Activated CD8-positive, alpha-beta memory T cell treated with anti-CD3 and anti-CD28 coated beads, Interleukin-2, amount 10 ng/mL, durations not matched to agents 7 days and 5 days (primary cell): ENCODE measurements around the gene POLR3B. TPM values are rescaled to one million over a fixed set of nuclear protein-coding genes. Genes with fewer than 3 reads are reported as not detected.
"Not testable (repeated sequence)": the region's sequence is repeated elsewhere in the genome, so short reads cannot be mapped to it uniquely, and the experiment has no call there.

ENCODE experiments used
- ATAC-seq: fragments of 150-1000 bp; cut with Tn5 transposase; one replicate; pipeline ENCODE4 v1.10.0; 2021; ENCODE audit warnings: moderate library complexity
- CTCF ChIA-PET: fragments of 350-600 bp; sonication (Branson Sonifier 250); formaldehyde crosslinking; loops from one replicate; lab custom pipeline; 2021; ENCODE audit warnings: antibody characterized with exemption; lab: Charles Lee
- DNase-seq: peaks from one replicate; pipeline ENCODE4 v3.0.0-alpha.2; 2020
- H3K27ac Mint-ChIP-seq: one replicate; pipeline ENCODE4 v1.8.0; 2021; ENCODE audit warnings: mild to moderate bottlenecking, mixed read lengths
- H3K27me3 Mint-ChIP-seq: one replicate; pipeline ENCODE4 v1.8.0; 2021; ENCODE audit warnings: mixed read lengths
- H3K36me3 Mint-ChIP-seq: one replicate; pipeline ENCODE4 v1.8.0; 2021; ENCODE audit warnings: mild to moderate bottlenecking, mixed read lengths
- H3K4me1 Mint-ChIP-seq: one replicate; pipeline ENCODE4 v1.8.0; 2021; ENCODE audit warnings: mixed read lengths
- H3K4me3 Mint-ChIP-seq: one replicate; pipeline ENCODE4 v1.8.0; 2021; ENCODE audit warnings: mild to moderate bottlenecking, moderate library complexity, mixed read lengths
- H3K9me3 Mint-ChIP-seq: one replicate; pipeline ENCODE4 v1.8.0; 2022; ENCODE audit warnings: low read depth, mixed read lengths
- total RNA-seq, 2 experiments: library from RNA; stranded (reverse); gene quantifications; one replicate each; pipeline ENCODE4 v1.2.3, GENCODE V29; 2021

The POLR3B gene
- total RNA-seq, 2 experiments from 2014 or later, result 3.7 to 6.3 TPM

DNA sequence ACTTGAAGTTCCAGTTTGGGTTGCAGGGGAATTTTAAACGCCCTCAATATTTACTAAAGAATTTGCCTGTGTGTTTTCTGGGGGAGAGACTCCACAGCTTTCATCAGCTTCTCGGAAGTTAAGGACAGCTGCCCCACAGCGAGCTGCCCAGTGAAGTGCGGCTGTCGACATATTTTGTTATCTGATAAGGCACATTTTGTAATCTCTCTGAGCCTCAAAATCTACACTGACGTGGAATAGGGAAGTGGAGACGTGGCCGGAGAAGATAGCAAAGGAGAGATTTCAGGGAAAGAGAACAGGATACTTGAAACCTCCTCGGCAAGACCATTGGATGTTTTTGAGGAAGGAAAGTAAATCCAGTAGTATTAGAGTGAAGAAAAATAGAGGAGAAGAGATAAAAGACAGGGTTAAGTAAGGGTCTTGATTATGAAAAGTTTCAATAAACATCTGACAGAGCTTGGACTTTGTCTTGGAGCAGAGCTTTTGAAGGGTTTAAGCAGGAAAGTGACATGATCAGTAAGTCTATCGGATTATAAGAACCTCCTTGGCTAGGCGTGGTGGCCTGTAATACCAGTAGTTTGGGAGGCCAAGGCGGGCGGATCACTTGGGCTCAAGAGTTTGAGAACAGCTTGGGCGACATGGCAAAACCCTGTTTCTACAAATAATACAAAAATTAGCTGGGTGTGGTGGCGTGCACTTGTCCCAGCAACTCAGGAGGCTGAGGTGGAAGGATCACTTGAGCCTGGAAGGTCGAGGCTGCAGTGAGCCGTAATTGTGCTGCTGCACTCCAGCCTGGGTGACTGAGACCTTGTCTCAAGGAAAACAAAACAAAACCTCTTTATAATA lies 1.1 kb downstream of the POLR3B start:
- no peaks in the 10 kb centered on the region for H3K9me3 Mint-ChIP-seq
- peak overlapping the region; percentile 86 for H3K4me3 Mint-ChIP-seq
- CTCF ChIA-PET, result interaction anchor here (0.8 to 3.0 kb wide), 22 partner anchors 9 to 747 kb away, joined by 3 to 18 read pairs (median 4); no protein-coding TSS in a partner anchor
- peak overlapping the region; percentile 89 for H3K27ac Mint-ChIP-seq
- H3K27me3 Mint-ChIP-seq, result no peaks in the 10 kb centered on the region
- DNase-seq (no peak), ATAC-seq (no peak)
- no peaks in the 10 kb centered on the region for H3K36me3 Mint-ChIP-seq
- H3K4me1 Mint-ChIP-seq, result peaks cover 13% of the 10 kb centered on the region

DNA sequence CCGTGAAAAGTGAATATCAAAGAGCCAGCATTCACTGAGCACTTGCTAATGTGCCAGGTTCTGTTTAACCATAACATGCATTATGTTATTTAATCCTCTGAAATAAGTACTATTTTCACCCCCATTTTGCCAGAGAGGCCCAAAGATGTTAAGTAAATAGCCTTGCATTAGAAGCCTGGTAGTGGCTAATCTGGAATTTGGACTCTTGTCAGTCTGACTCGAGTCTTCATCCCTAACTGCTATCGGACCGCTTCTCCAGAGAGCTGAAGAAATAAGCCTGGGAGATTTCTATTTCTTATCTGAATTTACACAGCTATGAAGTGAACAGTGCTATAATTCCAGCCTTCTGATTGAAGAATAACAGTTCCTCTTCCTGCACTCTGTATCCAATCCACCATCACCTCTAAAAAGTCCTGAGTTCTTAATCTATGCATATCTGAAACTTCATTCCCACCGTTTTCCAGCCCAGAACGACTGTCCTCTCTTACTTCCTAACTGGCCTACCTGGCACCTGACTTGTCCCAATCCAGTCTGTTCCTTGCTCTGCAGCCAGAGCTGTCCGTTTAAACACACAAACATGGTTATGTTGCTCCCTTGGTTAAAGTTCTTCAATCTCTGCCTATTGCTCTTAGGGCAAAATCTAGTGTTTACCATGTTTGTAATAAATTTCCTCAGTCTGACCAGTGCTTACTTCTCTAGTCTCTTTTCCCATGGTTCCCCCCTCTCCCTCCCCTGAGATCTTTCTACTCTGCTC lies 2.3 kb downstream of the POLR3B start:
- ATAC-seq, result no peak
- no peak overlapping the region for H3K27ac Mint-ChIP-seq
- H3K9me3 Mint-ChIP-seq, result no peaks in the 10 kb centered on the region
- no peaks in the 10 kb centered on the region for H3K27me3 Mint-ChIP-seq
- CTCF ChIA-PET, result interaction anchor here (1.2 kb wide), 1 partner anchor 16 kb away, joined by 3 read pairs; no protein-coding TSS in a partner anchor
- H3K36me3 Mint-ChIP-seq, result no peaks in the 10 kb centered on the region
- no peak for DNase-seq
- H3K4me3 Mint-ChIP-seq, result no peak overlapping the region
- H3K4me1 Mint-ChIP-seq, result peaks cover 13% of the 10 kb centered on the region

DNA sequence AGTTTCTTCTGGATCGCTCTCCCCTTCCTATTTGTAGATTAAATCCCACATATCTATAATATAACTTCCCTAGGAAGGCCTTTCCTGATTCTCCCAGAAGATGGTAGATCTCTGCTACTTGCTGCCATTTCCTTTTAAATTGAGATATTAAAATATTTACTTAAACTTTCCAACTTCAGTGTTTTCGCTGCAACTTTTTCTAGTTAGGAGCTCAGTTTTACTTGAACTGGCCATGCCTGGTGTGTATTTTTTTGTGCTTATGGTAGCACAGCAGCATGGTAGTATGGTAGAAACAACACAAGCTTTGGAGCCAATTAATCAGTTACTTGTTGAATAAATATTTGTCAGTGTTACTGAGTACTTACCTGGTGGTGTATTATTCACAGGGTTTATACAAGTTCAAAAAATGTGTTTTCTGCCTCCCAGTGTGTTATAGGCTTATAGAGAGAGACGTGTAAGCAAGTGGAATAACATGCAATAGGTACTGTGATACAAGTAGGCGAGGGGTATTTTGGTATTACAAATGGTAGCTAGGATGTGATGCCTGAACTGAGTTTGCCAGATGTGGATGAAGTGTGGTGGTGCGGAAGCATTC lies 2.9 kb downstream of the POLR3B start:
- Mint-ChIP-seq H3K9me3 (no peaks in the 10 kb centered on the region), H3K36me3 (no peaks in the 10 kb centered on the region), H3K4me3 (no peak overlapping the region), H3K27me3 (no peaks in the 10 kb centered on the region), H3K4me1 (peaks cover 13% of the 10 kb centered on the region), H3K27ac (no peak overlapping the region)
- CTCF ChIA-PET, result no interaction called here
- ATAC-seq (no peak), DNase-seq (no peak)

DNA sequence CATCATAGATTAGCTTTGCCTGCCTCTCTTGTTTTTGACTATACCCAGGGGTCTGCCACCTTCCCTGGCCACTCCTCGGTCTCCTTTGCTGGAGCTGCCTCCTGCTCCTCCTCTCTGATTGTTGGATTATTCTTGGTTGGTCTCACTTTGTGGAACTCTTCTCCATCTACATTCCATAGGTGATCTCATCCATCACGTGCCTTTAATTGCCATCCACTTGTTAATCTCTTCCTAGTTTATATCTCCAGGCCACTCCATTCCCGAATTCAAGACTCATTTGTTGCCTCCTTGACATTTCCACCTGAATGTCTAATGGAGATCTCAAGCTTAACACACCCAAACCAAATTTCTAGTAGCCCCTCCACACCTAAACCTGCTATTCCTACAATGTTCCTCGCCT lies 5.4 kb downstream of the POLR3B start:
- Mint-ChIP-seq H3K27ac (no peak overlapping the region), H3K4me3 (no peak overlapping the region), H3K9me3 (no peaks in the 10 kb centered on the region), H3K27me3 (no peaks in the 10 kb centered on the region), H3K36me3 (peaks cover 2% of the 10 kb centered on the region), H3K4me1 (peaks cover 7% of the 10 kb centered on the region)
- ATAC-seq (no peak), DNase-seq (no peak)
- CTCF ChIA-PET, result no interaction called here

DNA sequence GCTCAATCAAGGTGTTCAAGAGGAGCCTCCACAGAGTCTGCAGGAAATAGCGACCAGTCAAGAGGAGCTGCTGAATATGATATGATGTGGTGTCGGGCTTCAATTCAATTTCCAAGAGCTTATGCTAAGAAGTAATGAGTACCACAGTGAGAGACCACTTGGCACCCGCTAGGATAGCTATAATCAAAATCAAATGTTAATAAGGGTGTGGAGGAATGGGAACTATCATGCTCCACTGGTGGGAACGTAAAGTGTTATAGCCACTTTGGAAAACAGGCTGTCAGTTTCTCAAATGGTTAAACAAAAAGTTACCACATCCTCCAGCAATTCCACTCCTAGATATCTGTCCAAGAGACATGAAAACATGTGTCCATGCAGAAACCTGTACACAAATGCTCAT lies 6.7 kb downstream of the POLR3B start:
- CTCF ChIA-PET, result interaction anchor here (1.3 kb wide), 1 partner anchor 555 kb away, joined by 3 read pairs; no protein-coding TSS in a partner anchor
- Mint-ChIP-seq H3K27ac (no peak overlapping the region), H3K36me3 (peaks cover 2% of the 10 kb centered on the region), H3K9me3 (no peaks in the 10 kb centered on the region), H3K4me3 (no peak overlapping the region), H3K4me1 (no peaks in the 10 kb centered on the region), H3K27me3 (no peaks in the 10 kb centered on the region)
- ATAC-seq, result no peak
- no peak for DNase-seq

DNA sequence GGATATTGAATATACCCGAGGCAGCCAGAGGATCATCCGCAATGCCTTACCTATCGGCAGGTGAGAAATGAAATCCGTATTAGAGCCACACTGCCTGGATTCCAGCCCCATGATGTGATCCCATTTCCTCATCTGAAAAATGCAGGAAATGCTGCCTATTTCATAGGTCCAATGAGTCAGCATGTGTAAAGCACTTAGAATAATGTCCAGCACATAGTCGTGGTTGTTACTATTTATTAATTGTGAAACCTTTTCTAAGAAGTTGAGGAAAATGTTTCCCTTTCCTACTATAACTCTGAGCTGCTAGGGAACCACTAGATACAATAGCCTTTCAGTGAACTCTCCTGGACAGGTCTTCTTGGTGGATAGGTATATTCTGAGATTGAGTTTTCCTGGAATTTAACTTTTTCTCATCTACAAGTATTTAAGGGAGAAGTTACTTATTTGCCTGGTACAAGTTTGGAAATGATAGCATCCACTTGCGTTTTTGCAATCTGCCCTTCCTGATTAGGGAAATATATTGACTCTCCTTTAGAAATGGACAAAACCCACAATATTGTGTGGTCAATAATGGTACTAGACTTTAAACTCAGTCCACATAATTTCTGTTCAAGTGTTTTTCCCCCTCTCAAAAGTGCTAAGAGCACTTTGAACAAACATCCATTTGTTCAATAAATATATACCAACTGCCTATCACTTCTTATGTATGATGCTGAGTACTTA lies 12.2 kb downstream of the POLR3B start:
- CTCF ChIA-PET, result interaction anchor here (0.8 to 1.5 kb wide), 2 partner anchors 11 to 1390 kb away, joined by 3 to 4 read pairs; no protein-coding TSS in a partner anchor
- peaks cover 24% of the 10 kb centered on the region for H3K36me3 Mint-ChIP-seq
- H3K4me1 Mint-ChIP-seq, result no peaks in the 10 kb centered on the region
- H3K9me3 Mint-ChIP-seq, result no peaks in the 10 kb centered on the region
- H3K4me3 Mint-ChIP-seq, result no peak overlapping the region
- ATAC-seq (no peak), DNase-seq (no peak)
- no peak overlapping the region for H3K27ac Mint-ChIP-seq
- no peaks in the 10 kb centered on the region for H3K27me3 Mint-ChIP-seq

DNA sequence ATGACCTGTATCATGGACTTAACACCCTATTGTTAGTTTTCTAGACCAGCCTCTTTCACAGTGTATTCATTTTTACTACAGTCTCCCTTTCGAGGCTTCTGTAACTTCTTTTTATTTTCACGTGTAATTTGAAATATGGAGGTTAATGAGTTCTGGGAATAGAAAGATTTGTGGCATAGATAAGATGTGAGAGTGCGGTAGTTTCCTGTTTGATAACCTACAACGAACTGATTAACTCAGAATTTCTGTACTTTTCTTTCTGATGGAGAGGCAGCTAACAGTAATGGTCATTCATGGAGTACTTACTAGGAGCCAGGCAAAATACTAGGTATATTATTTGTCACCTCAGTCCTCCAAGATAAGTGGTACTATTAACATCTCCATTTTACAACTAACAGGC lies 21.2 kb downstream of the POLR3B start:
- CTCF ChIA-PET, result interaction anchor here (1.0 to 1.9 kb wide), 4 partner anchors 12 to 530 kb away, joined by 3 to 5 read pairs (median 4); partner anchors contain the start of gene POLR3B
- peaks cover 5% of the 10 kb centered on the region for H3K9me3 Mint-ChIP-seq
- H3K27ac Mint-ChIP-seq, result peak overlapping the region; percentile 41
- peaks cover 57% of the 10 kb centered on the region for H3K36me3 Mint-ChIP-seq
- ATAC-seq (no peak), DNase-seq (no peak)
- no peaks in the 10 kb centered on the region for H3K27me3 Mint-ChIP-seq
- no peak overlapping the region for H3K4me3 Mint-ChIP-seq
- peaks cover 20% of the 10 kb centered on the region for H3K4me1 Mint-ChIP-seq

DNA sequence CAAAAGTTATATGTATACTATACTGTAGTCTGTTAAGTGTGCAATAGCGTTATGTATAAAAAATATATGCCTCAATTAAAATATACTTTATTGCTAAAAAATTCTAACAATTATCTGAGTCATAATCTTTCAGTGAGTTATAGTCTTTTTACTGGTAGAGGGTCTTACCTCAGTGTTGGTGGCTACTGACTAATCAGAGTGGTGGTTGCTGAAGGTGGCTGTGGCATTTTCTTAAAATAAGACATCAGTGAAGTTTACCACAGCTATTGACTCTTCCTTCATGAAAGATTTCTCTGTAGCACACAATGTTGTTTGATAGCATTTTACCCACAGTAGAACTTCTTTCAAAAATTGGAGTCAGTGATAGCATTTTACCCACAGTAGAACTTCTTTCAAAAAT lies 23.4 kb downstream of the POLR3B start:
- DNase-seq, result no peak
- peaks cover 20% of the 10 kb centered on the region for H3K4me1 Mint-ChIP-seq
- H3K9me3 Mint-ChIP-seq, result peaks cover 5% of the 10 kb centered on the region
- ATAC-seq, result no peak
- H3K27ac Mint-ChIP-seq, result no peak overlapping the region
- CTCF ChIA-PET, result interaction anchor here (1.3 kb wide), 1 partner anchor 24 kb away, joined by 4 read pairs; no protein-coding TSS in a partner anchor
- H3K4me3 Mint-ChIP-seq, result no peak overlapping the region
- H3K27me3 Mint-ChIP-seq, result no peaks in the 10 kb centered on the region
- peaks cover 57% of the 10 kb centered on the region for H3K36me3 Mint-ChIP-seq

DNA sequence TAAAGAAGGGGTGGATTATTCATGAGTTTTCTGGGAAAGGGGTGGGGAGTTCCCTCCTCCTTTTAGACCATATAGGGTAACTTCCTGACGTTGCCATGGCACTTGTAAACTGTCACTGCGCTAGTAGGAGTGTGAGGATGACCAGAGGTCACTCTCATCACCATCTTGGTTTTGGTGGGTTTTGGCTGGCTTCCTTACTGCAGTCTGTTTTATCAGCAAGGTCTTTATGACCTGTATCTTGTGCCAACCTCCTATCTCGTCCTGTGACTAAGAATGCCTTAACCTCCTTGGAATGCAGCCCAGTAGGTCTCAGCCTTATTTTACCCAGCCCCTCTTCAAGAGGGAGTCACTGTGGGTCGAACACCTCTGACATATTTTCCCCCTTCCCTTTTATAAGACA lies 24.3 kb downstream of the POLR3B start:
- H3K27ac Mint-ChIP-seq, H3K9me3 Mint-ChIP-seq, ATAC-seq, H3K27me3 Mint-ChIP-seq, H3K4me3 Mint-ChIP-seq, DNase-seq: not testable (repeated sequence)
- CTCF ChIA-PET, result interaction anchor here (3.7 kb wide), 1 partner anchor 537 kb away, joined by 17 read pairs; no protein-coding TSS in a partner anchor
- peaks cover 50% of the 10 kb centered on the region for H3K36me3 Mint-ChIP-seq
- peaks cover 20% of the 10 kb centered on the region for H3K4me1 Mint-ChIP-seq

DNA sequence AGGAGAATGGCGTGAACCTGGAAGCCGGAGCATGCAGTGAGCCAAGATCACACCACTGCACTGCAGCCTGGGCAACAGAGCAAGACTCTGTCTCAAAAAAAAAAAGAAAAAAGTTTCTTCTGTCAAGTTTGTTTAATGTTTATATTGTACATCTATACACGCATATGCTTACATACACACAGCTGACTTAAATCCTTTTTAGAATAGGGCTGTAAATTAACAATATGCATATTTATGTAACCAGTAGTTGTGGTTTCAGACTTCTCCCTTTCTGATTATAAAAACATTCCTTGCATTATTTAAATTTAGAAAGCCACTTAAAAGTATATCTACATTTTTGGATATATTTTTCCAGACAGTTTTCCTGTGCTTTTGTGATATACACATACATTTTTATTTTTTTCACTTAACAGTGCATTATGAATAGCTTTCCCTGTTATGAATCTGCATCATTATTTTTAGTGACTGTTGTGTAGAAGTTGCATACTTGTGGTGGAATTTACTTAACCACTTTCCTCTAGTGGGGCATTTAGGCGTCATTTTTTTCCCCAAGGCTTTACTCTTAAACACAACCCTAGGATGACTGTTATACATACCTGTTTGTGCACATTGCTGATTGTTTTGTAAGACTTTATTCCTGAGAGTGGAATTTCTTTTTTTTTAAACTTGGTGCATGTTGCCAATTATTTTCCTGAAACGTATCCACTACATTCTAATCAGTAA lies 29.4 kb downstream of the POLR3B start:
- peaks cover under 1% of the 10 kb centered on the region for H3K9me3 Mint-ChIP-seq
- peaks cover 13% of the 10 kb centered on the region for H3K36me3 Mint-ChIP-seq
- H3K4me3 Mint-ChIP-seq, result no peak overlapping the region
- DNase-seq (no peak), ATAC-seq (no peak)
- peaks cover 5% of the 10 kb centered on the region for H3K4me1 Mint-ChIP-seq
- CTCF ChIA-PET, result interaction anchor here (1.3 to 2.9 kb wide), 4 partner anchors 29 to 534 kb away, joined by 6 to 20 read pairs (median 6); partner anchors contain the start of gene POLR3B
- no peak overlapping the region for H3K27ac Mint-ChIP-seq
- no peaks in the 10 kb centered on the region for H3K27me3 Mint-ChIP-seq

DNA sequence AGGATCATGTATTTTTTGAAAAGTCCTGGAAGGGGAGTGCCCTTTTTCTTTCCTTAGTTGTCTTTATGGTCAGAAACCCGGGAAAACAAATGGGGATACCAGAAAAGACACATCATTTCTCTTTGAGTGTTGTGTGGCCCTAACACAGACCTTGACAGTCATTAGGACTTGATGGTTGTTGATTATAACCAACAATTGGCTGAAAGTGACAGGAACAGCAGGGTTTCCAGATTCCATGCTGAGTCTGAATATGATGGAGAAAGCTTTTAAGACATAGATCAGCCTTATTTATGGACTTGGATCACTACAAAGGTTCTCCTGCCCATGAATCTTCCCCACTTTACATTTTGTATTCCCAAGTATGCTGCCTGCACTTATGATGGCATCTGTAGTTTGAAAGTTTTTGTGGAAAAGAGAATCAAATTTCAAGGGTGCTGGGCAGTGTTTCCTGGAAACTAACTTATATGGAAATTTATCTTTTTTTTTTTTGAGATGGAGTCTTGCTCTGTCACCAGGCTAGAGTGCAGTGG lies 30.4 kb downstream of the POLR3B start:
- peaks cover 5% of the 10 kb centered on the region for H3K4me1 Mint-ChIP-seq
- H3K4me3 Mint-ChIP-seq, result no peak overlapping the region
- H3K27ac Mint-ChIP-seq, result no peak overlapping the region
- no peaks in the 10 kb centered on the region for H3K27me3 Mint-ChIP-seq
- peaks cover 7% of the 10 kb centered on the region for H3K36me3 Mint-ChIP-seq
- H3K9me3 Mint-ChIP-seq, result no peaks in the 10 kb centered on the region
- ATAC-seq (no peak), DNase-seq (no peak)
- CTCF ChIA-PET, result interaction anchor here (1.4 to 2.9 kb wide), 3 partner anchors 30 to 533 kb away, joined by 6 to 20 read pairs (median 7); partner anchors contain the start of gene POLR3B

DNA sequence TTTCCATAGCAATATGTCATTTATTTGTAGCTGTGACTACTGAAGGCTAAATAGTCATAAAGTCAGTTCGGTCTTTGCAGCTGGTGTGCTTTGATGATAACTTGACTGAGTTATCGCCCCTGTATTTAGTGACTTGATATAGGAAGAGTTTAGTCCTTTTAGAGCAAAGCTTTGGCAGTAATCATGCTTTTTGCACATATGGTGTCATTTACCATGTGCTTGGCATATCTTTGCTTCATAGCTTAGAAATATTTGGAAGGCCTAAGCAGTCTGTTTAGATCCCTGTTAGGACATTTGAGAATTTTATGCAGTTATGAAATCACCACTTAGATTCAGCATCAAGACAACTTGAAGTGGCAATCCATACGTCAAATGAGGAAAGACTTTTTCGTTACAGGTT lies 31.6 kb downstream of the POLR3B start:
- Mint-ChIP-seq H3K36me3 (peaks cover 8% of the 10 kb centered on the region), H3K4me3 (no peak overlapping the region), H3K4me1 (no peaks in the 10 kb centered on the region), H3K27me3 (no peaks in the 10 kb centered on the region), H3K9me3 (no peaks in the 10 kb centered on the region), H3K27ac (no peak overlapping the region)
- DNase-seq (no peak), ATAC-seq (no peak)
- CTCF ChIA-PET, result interaction anchor here (0.7 to 0.9 kb wide), 2 partner anchors 526 to 531 kb away, joined by 3 read pairs; no protein-coding TSS in a partner anchor
